Testis (tissue), 2 donors: ENCODE measurements around the gene GGPS1.

Experiments used
- CTCF ChIP-seq, 3 experiments: fragments of 450-650 bp in 2 of 3; fragments of 200-600 bp in 1 of 3; sonication (generic) in 1 of 3; IDR thresholded peaks; one replicate each; pipeline ENCODE4 v1.5.1; 2016 to 2019; ENCODE audit warnings: antibody characterized with exemption in 3 of 3, mild to moderate bottlenecking in 2 of 3, moderate library complexity in 1 of 3
- POLR2A ChIP-seq: fragments of 450-650 bp; IDR thresholded peaks from one replicate; pipeline ENCODE4 v1.6.1; 2017; ENCODE audit warnings: antibody characterized with exemption, mild to moderate bottlenecking, moderate library complexity

GRCh38 chr1:235299169-235299858 lies 29.1 kb upstream of the GGPS1 start:
- TF ChIP-seq POLR2A (no peak), CTCF (IDR thresholded peaks at IDR 0.05) (no peak)
